NCI-H2171 treated with DMSO at 0.1 percent for 48 hours (cell line): ENCODE results near the gene ZNF740.
"Not testable (repeated sequence)": the region's sequence is repeated elsewhere in the genome, so short reads cannot be mapped to it uniquely, and the experiment has no call there.

ENCODE experiments used
- DNase-seq: peaks from one replicate; lab custom pipeline; 2025; lab: John Stamatoyannopoulos, UW

The ZNF740 gene

GRCh38 chr12:53194973-53195372 is 14.5 kb downstream of the ZNF740 start:
- no peak for DNase-seq

GRCh38 chr12:53195516-53196420 is 15.2 kb downstream of the ZNF740 start:
- DNase-seq = no peak

- no peak for DNase-seq
Measured at GRCh38 chr12:53196486-53196885, 16.0 kb downstream of the ZNF740 start.

GRCh38 chr12:53197011-53197640 is 16.6 kb downstream of the ZNF740 start:
- DNase-seq = no peak

- DNase-seq = no peak
Measured at GRCh38 chr12:53198486-53199110, 18.1 kb downstream of the ZNF740 start.

GRCh38 chr12:53199700-53200099 is 19.2 kb downstream of the ZNF740 start:
- no peak for DNase-seq

- no peak for DNase-seq
Measured at GRCh38 chr12:53200107-53200457, 19.6 kb downstream of the ZNF740 start.

- DNase-seq = no peak
Measured at GRCh38 chr12:53200458-53201176, 20.1 kb downstream of the ZNF740 start.

- DNase-seq = no peak
Measured at GRCh38 chr12:53201177-53201541, 20.6 kb downstream of the ZNF740 start.

- no peak for DNase-seq
Measured at GRCh38 chr12:53201639-53202038, 21.1 kb downstream of the ZNF740 start.

GRCh38 chr12:53202316-53202715 is 21.8 kb downstream of the ZNF740 start:
- not testable (repeated sequence) for DNase-seq

GRCh38 chr12:53204351-53204750 is 23.8 kb downstream of the ZNF740 start:
- DNase-seq = no peak

- DNase-seq = no peak
Measured at GRCh38 chr12:53205747-53206419, 25.4 kb downstream of the ZNF740 start.

- no peak for DNase-seq
Measured at GRCh38 chr12:53207042-53207441, 26.5 kb downstream of the ZNF740 start, which contains the start of gene ITGB7. Gene ITGB7, minus strand, starts transcription at chr12:53207251. Its CDS starts 6,808 bp downstream, at chr12:53200443.

GRCh38 chr12:53208435-53208834 is 27.9 kb downstream of the ZNF740 start:
- DNase-seq = no peak

GRCh38 chr12:53208877-53209463 is 28.4 kb downstream of the ZNF740 start:
- no peak for DNase-seq

- DNase-seq = no peak
Measured at GRCh38 chr12:53210843-53211242, 30.3 kb downstream of the ZNF740 start.

GRCh38 chr12:53211476-53212381 is 31.2 kb downstream of the ZNF740 start:
- DNase-seq = no peak

- no peak for DNase-seq
Measured at GRCh38 chr12:53212931-53213330, 32.4 kb downstream of the ZNF740 start.

- peak; percentile 72 for DNase-seq
Measured at GRCh38 chr12:53213348-53213747, 32.8 kb downstream of the ZNF740 start.
